ENCODE results near the gene PALM.

GRCh38 chr19:788983-789700 is 80.4 kb downstream of the PALM start:
- TF ChIP-seq EZH2phosphoT487 (IDR thresholded peaks at IDR 0.05; ENCODE audit: borderline replicate concordance, low read depth, low read length), result no peak
- TF ChIP-seq CTCF (conservative IDR thresholded peaks at IDR 0.05; ENCODE audit: low read length), result no peak
